Measurements from ENCODE around the gene COPS7A.

GRCh38 chr12:6696690-6697583, 26.9 kb upstream of the COPS7A start:
- TF ChIP-seq CTCF (optimal IDR thresholded peaks at IDR 0.05 in 1 of 3, IDR thresholded peaks at IDR 0.05 in 1 of 3, conservative IDR thresholded peaks at IDR 0.05 in 1 of 3; ENCODE audit: extremely low read depth in 1 of 3, insufficient read depth in 2 of 3, low read length in 3 of 3) (no peak), EZH2 (IDR thresholded peaks at IDR 0.05; ENCODE audit: low read length) (no peak)

Data from keratinocyte (primary cell).